HG03439 (cell line): ENCODE data around the gene ST6GALNAC2.
"Not testable (repeated sequence)": the region's sequence is repeated elsewhere in the genome, so short reads cannot be mapped to it uniquely, and the experiment has no call there.

Experiments
- ATAC-seq: cut with Tn5 transposase; IDR thresholded peaks from one replicate; pipeline ENCODE4 v1.9.1; 2021; ENCODE audit warnings: mild to moderate bottlenecking, moderate library complexity; ENCODE audit not compliant: unreplicated experiment

ST6GALNAC2 gene

DNA sequence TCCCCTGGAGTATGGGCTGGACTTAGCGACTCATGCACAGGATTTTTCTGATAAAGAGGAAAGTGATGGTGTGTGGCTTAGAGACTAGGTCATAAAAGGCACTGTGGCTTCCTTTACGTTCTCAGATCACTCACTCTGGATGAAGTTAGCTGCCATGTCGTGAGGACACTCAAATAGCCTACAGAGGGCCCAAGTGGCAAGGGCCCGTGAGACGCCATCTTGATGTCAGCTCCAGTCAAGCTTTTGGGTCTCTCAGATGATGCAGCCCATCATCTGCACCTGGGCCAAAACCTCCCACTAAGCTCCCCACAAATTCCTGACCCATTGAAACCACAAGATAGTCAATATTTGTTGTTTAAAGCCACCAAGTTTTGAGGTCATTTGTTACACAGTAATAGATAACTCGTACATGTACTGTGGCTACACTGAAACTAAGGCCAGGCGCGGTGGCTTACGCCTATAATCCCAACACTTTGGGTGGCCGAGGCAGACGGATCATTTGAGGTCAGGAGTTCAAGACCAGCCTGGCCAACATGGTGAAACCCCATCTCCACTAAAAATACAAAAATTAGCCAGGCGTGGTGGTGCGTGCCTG lies 14.7 kb downstream of the ST6GALNAC2 start:
- no peak for ATAC-seq

DNA sequence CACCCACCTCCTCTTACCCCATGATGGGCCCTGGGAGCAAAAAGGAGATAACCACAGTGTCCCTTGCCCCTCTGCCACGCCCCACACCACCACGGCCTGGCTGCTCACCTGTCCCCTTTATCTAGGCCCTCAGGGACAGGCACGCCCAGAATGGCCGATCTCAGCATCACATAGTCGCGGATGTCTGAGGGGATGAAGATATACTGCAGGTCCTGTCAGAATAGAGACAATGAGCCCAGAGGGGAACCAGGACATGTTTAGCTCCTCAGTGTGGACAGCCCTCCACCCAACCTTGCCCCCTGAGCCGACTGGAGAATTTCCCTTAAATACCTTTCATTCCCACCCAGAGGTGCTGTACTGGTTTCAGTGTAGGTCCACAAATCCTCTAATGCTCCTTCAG lies 15.2 kb downstream of the ST6GALNAC2 start:
- no peak for ATAC-seq

DNA sequence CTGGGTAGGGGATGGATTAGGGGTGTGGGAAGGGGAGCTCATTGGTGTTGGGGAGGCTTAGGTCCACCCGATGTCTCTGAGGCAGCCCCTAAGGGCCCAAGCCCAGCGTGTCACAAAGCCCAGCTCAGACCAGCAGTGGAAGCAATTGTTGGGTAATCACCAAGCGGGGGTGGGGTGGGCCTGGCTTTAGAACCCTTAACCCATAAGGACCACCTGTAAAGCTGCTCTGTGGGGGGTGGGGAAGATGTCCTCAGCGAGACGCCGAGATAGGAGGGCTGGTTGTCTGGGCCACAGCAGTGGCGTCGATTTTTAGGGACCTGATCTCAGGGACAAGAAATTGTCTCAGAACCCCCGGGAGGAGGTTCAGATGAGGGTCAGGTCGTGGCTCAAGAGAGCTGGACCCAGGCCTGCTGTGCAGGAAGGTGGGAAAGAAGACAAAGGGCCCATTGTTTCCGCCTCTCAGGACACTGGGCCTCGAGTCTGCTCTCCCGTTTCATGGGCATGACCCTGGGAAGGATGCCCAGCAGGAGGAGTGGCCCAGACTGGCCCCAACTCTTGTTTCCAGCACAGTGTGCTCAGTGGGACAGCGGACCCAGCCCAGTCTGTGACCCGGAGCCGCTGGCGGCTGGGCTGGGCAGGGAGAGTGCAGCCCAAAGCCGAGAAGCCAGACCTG lies 15.9 kb downstream of the ST6GALNAC2 start:
- no peak for ATAC-seq

- ATAC-seq = no peak
These were observed 16.8 kb downstream of the ST6GALNAC2 start for GRCh38 chr17:76568811-76569221.

- no peak for ATAC-seq
These were observed 17.8 kb downstream of the ST6GALNAC2 start for GRCh38 chr17:76567634-76568432.

- no peak for ATAC-seq
These were observed 18.6 kb downstream of the ST6GALNAC2 start for GRCh38 chr17:76566988-76567431.

GRCh38 chr17:76566613-76566943 lies 19.1 kb downstream of the ST6GALNAC2 start:
- ATAC-seq = no peak

GRCh38 chr17:76565728-76566612 lies 19.7 kb downstream of the ST6GALNAC2 start:
- ATAC-seq = no peak

GRCh38 chr17:76564991-76565727 lies 20.5 kb downstream of the ST6GALNAC2 start:
- ATAC-seq = not testable (repeated sequence)

DNA sequence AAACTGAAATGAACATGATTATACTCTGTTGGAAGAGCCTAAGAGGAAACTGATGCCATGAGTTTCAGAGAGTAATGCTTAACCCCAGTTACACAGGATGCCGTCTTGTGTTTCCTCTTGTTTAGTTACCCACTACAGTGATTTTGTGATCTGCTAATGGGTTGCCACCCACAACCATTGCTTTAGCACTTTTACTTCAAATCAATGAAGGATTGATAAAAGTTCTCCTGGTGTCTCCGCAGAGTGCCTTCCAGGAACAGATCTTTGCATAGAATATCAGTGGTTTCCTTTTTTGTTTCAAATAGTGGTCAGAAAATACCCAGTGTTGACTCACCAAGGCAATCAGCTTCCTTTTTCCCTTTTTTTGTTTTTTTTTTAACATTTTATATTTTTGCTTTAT lies 22.3 kb downstream of the ST6GALNAC2 start:
- ATAC-seq = not testable (repeated sequence)

- ATAC-seq = no peak
These were observed 22.9 kb downstream of the ST6GALNAC2 start for GRCh38 chr17:76562734-76563148.

DNA sequence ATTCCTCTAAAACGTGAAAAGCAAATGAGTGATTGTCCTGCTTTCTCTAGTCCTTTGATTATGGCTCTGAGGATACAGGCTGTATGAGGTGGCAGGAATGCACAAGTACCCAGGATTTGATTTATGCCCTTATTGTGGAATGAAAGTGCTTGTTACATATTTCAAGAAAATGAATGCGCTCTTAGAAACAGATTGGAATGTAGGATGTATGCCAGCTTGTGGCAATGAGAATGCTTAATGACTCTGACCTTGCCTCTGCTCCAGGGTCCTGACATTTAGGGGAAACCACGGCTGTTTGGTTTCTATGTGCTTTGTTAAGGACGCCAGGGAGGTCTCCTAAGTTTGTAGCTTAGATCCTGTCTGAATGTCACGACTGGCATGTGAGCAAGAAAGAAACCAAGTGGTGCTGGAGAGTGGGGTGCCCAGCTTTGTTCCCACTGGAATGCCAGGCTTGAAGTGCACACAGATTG lies 23.8 kb downstream of the ST6GALNAC2 start:
- no peak for ATAC-seq

DNA sequence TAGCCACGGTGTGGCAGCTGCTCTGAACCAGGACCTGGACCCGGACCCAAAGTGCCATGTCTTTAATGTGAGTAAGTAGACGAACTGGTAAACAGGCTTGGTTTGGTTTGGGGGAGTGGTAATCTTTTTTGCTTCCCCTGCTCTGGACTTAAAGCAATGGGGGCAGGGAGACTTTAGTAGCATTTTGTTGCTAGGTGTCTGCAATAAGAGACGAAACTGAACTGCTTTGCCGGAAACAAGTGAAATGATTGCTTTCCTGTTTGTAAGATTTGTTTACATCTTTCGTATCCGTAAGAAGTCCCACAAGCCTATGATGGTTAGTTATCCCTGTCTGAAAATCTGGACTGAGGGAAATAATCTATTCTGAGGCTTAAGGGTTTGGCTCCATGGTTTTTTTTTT lies 24.3 kb downstream of the ST6GALNAC2 start:
- ATAC-seq = no peak

- no peak for ATAC-seq
These were observed 24.8 kb downstream of the ST6GALNAC2 start for GRCh38 chr17:76560877-76561221.

GRCh38 chr17:76560036-76560876 lies 25.4 kb downstream of the ST6GALNAC2 start:
- ATAC-seq = no peak

- not testable (repeated sequence) for ATAC-seq
These were observed 26.2 kb downstream of the ST6GALNAC2 start for GRCh38 chr17:76559460-76559859.

DNA sequence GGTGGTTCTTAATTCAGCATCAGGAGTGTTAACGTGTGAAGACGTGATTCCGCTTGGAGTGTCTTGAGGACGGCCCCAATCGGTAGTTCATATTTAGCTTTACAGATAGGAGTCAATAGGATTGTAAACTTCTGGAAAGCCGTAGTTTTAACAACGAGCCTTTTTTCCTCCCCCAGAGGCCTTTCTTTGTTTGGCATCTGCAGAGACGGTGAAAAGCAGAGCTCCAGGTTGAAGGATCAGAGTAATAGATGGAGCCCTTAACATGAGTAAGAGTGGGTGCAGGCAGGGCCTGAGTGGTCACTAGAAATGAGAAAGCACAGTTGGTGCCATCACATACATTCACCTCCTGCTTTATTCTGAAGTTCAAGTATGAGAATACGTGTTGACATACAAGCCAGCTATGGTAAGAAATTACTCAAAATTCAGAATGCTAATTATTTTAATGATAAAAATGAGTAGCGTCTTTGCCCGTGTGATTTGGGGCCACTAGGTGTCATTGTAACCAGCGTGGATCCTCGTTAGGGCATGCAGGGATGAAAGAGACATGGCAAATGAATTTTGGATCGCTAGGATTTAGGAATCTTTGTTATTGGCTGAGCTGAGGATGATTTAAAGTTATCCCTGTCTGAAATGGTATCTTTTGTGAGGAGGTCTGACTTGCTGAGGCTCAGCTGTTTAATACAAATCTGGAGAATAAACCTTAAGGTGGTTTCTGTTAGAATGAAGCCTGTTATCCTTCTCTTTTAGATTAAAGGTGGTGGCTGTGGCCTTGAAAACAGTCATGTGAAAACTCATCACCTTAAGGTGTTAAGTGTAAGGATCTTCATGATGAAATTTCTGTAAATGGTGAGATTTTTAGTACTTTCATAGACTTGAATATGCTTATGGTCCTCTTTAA lies 27.2 kb downstream of the ST6GALNAC2 start:
- ATAC-seq = no peak
